IPS-18c (cell line): ENCODE results near the gene FCHO2.

Experiments
- H3K4me3 ChIP-seq: 2 replicates; pipeline ENCODE4 v1.7.0; 2013; ENCODE audit warnings: low read depth, mild to moderate bottlenecking, low read length, moderate library complexity; ENCODE audit not compliant: insufficient read depth
- H3K9me3 ChIP-seq: one replicate; pipeline ENCODE4 v1.6.1; 2013; ENCODE audit warnings: mild to moderate bottlenecking, low read length, moderate library complexity; ENCODE audit not compliant: control insufficient read depth, insufficient read depth

The FCHO2 gene

GRCh38 chr5:73116506-73116905 lies 160.7 kb downstream of the FCHO2 start:
- H3K4me3 ChIP-seq: no peak overlapping the region
- no peaks in the 10 kb centered on the region for H3K9me3 ChIP-seq

- H3K9me3 ChIP-seq: no peaks in the 10 kb centered on the region
- no peak overlapping the region for H3K4me3 ChIP-seq
Measured at GRCh38 chr5:73117088-73117740, 161.4 kb downstream of the FCHO2 start.

GRCh38 chr5:73118391-73118973 lies 162.6 kb downstream of the FCHO2 start:
- Histone ChIP-seq H3K9me3 (no peaks in the 10 kb centered on the region), H3K4me3 (no peak overlapping the region)

GRCh38 chr5:73119451-73120157 lies 163.8 kb downstream of the FCHO2 start:
- Histone ChIP-seq H3K9me3 (no peaks in the 10 kb centered on the region), H3K4me3 (peak overlapping the region; percentile 52)

- peak within 1 kb of the TSS; percentile 52 for H3K4me3 ChIP-seq
- H3K9me3 ChIP-seq: no peaks in the 10 kb centered on the region
Measured at GRCh38 chr5:73120222-73121118, 164.6 kb downstream of the FCHO2 start, which contains the start of gene TMEM171. TSS of gene TMEM171 (plus strand) at chr5:73120575. CDS start at chr5:73123374, 2,799 bp downstream.

GRCh38 chr5:73121119-73121463 lies 165.2 kb downstream of the FCHO2 start:
- H3K4me3 ChIP-seq: peak overlapping the region; percentile 52
- no peaks in the 10 kb centered on the region for H3K9me3 ChIP-seq

- no peak overlapping the region for H3K4me3 ChIP-seq
- H3K9me3 ChIP-seq: no peaks in the 10 kb centered on the region
Measured at GRCh38 chr5:73122875-73123810, 167.3 kb downstream of the FCHO2 start.

GRCh38 chr5:73125289-73125688 lies 169.4 kb downstream of the FCHO2 start:
- no peak overlapping the region for H3K4me3 ChIP-seq
- no peaks in the 10 kb centered on the region for H3K9me3 ChIP-seq

- no peak overlapping the region for H3K4me3 ChIP-seq
- no peaks in the 10 kb centered on the region for H3K9me3 ChIP-seq
Measured at GRCh38 chr5:73126381-73126780, 170.5 kb downstream of the FCHO2 start.

- Histone ChIP-seq H3K9me3 (no peaks in the 10 kb centered on the region), H3K4me3 (no peak overlapping the region)
Measured at GRCh38 chr5:73126957-73127356, 171.1 kb downstream of the FCHO2 start.

- Histone ChIP-seq H3K4me3 (no peak overlapping the region), H3K9me3 (no peaks in the 10 kb centered on the region)
Measured at GRCh38 chr5:73129143-73129542, 173.3 kb downstream of the FCHO2 start.

GRCh38 chr5:73130811-73131210 lies 175.0 kb downstream of the FCHO2 start:
- no peak overlapping the region for H3K4me3 ChIP-seq

GRCh38 chr5:73131711-73132425 lies 176.0 kb downstream of the FCHO2 start:
- Histone ChIP-seq H3K4me3 (no peak overlapping the region), H3K9me3 (no peaks in the 10 kb centered on the region)

More at GRCh38 chr5:73130811-73131210, 175.0 kb downstream of the FCHO2 start:
- no peaks in the 10 kb centered on the region for H3K9me3 ChIP-seq

GRCh38 chr5:73132759-73133158 lies 176.9 kb downstream of the FCHO2 start:
- no peaks in the 10 kb centered on the region for H3K9me3 ChIP-seq

GRCh38 chr5:73135021-73135420 lies 179.2 kb downstream of the FCHO2 start:
- H3K9me3 ChIP-seq: no peaks in the 10 kb centered on the region
- H3K4me3 ChIP-seq: no peak overlapping the region

More at GRCh38 chr5:73132759-73133158, 176.9 kb downstream of the FCHO2 start:
- no peak overlapping the region for H3K4me3 ChIP-seq
